Right hindlimb (tissue), 1 donor: ENCODE results near the gene PRX.
"Not testable (repeated sequence)": the region's sequence is repeated elsewhere in the genome, so short reads cannot be mapped to it uniquely, and the experiment has no call there.

Experiments
- DNase-seq: peaks from one replicate; pipeline ENCODE4 v3.0.0-alpha.2; 2018

Gene PRX

GRCh38 chr19:40389404-40390083 is 23.6 kb downstream of the PRX start:
- no peak for DNase-seq

GRCh38 chr19:40388481-40388880 is 24.7 kb downstream of the PRX start:
- DNase-seq = no peak

GRCh38 chr19:40387155-40387554 is 26.0 kb downstream of the PRX start:
- no peak for DNase-seq

- no peak for DNase-seq
These were observed 29.4 kb downstream of the PRX start for GRCh38 chr19:40383668-40384248.

GRCh38 chr19:40381321-40381720 is 31.9 kb downstream of the PRX start:
- DNase-seq = no peak

- DNase-seq = no peak
These were observed 32.8 kb downstream of the PRX start for GRCh38 chr19:40380199-40381037.

GRCh38 chr19:40379446-40380198 is 33.6 kb downstream of the PRX start:
- no peak for DNase-seq

GRCh38 chr19:40378509-40378908 is 34.7 kb downstream of the PRX start:
- DNase-seq = no peak

GRCh38 chr19:40377876-40378385 is 35.2 kb downstream of the PRX start:
- no peak for DNase-seq

GRCh38 chr19:40376286-40376862 is 36.8 kb downstream of the PRX start:
- DNase-seq = no peak

- no peak for DNase-seq
These were observed 39.1 kb downstream of the PRX start for GRCh38 chr19:40374084-40374483.

GRCh38 chr19:40371802-40372122 is 41.4 kb downstream of the PRX start:
- DNase-seq = no peak

GRCh38 chr19:40370997-40371801 is 42.0 kb downstream of the PRX start:
- DNase-seq = no peak

- not testable (repeated sequence) for DNase-seq
These were observed 42.9 kb downstream of the PRX start for GRCh38 chr19:40370253-40370652.

- DNase-seq = no peak
These were observed 43.4 kb downstream of the PRX start for GRCh38 chr19:40369797-40370196.

GRCh38 chr19:40367577-40368434 is 45.4 kb downstream of the PRX start:
- DNase-seq = no peak

GRCh38 chr19:40366697-40367561 is 46.2 kb downstream of the PRX start:
- peak; percentile 46 for DNase-seq

- DNase-seq = peak; percentile 94
These were observed 47.4 kb downstream of the PRX start for GRCh38 chr19:40365613-40366401.

- DNase-seq = no peak
These were observed 48.2 kb downstream of the PRX start for GRCh38 chr19:40365010-40365409.
